Hepatocyte (in vitro differentiated cells): ENCODE results near the gene KIAA1755. TPM values are rescaled to one million over a fixed set of nuclear protein-coding genes. Genes with fewer than 3 reads are reported as not detected.

Experiments
- DNase-seq: peaks from one replicate; pipeline ENCODE4 v3.0.0-alpha.2; 2016; ENCODE audit warnings: low spot score
- H2AFZ ChIP-seq: fragments of 200-600 bp; sonication (generic); 2 replicates; pipeline ENCODE4 v1.6.0; 2016; ENCODE audit warnings: antibody characterized with exemption, mild to moderate bottlenecking
- H3K27ac ChIP-seq: fragments of 200-600 bp; sonication (generic); 2 replicates; pipeline ENCODE4 v1.5.1; 2016; ENCODE audit warnings: mild to moderate bottlenecking
- H3K27me3 ChIP-seq: fragments of 200-600 bp; sonication (generic); 2 replicates; pipeline ENCODE4 v1.6.1; 2016
- H3K36me3 ChIP-seq: fragments of 200-600 bp; sonication (generic); replicated peaks from 2 replicates; pipeline ENCODE4 v1.5.1; 2016; ENCODE audit warnings: low read depth; ENCODE audit not compliant: insufficient read depth
- H3K4me1 ChIP-seq: fragments of 200-600 bp; sonication (generic); 2 replicates; pipeline ENCODE4 v1.5.1; 2016; ENCODE audit warnings: mild to moderate bottlenecking, moderate library complexity; ENCODE audit not compliant: insufficient read depth
- H3K4me2 ChIP-seq: fragments of 200-600 bp; sonication (generic); 2 replicates; pipeline ENCODE4 v1.6.0; 2016
- H3K4me3 ChIP-seq: fragments of 200-600 bp; sonication (generic); 2 replicates; pipeline ENCODE4 v1.5.1; 2016; ENCODE audit warnings: mild to moderate bottlenecking
- H3K79me2 ChIP-seq: fragments of 200-600 bp; sonication (generic); 2 replicates; pipeline ENCODE4 v1.6.0; 2017; ENCODE audit warnings: mild to moderate bottlenecking
- H3K9me2 ChIP-seq: fragments of 200-600 bp; sonication (generic); replicated peaks from 2 replicates; pipeline ENCODE4 v1.6.0; 2017; ENCODE audit warnings: mild to moderate bottlenecking; ENCODE audit not compliant: insufficient read depth
- H3K9me3 ChIP-seq: fragments of 200-600 bp; sonication (generic); 2 replicates; pipeline ENCODE4 v1.5.1; 2016; ENCODE audit warnings: low read depth, mild to moderate bottlenecking
- H4K20me1 ChIP-seq: fragments of 200-600 bp; sonication (generic); 2 replicates; pipeline ENCODE4 v1.6.0; 2016; ENCODE audit warnings: mild to moderate bottlenecking; ENCODE audit not compliant: insufficient read depth, poor library complexity, severe bottlenecking
- EZH2 ChIP-seq: fragments of 200-600 bp; sonication (generic); IDR thresholded peaks from 2 replicates; pipeline ENCODE4 v1.6.1; 2016; ENCODE audit warnings: antibody characterized with exemption, mild to moderate bottlenecking, borderline replicate concordance
- EZH2phosphoT487 ChIP-seq: fragments of 200-600 bp; sonication (generic); IDR thresholded peaks from one replicate; pipeline ENCODE4 v1.6.1; 2018; ENCODE audit warnings: antibody characterized with exemption, mild to moderate bottlenecking, low read depth, moderate library complexity; ENCODE audit not compliant: unreplicated experiment, severe bottlenecking
- WGBS: methylation state at CpG from one replicate; pipeline ENCODE4 v1.1.6; 2016; ENCODE audit warnings: low lambda C conversion rate; ENCODE audit errors: missing lambda C conversion rate; 5-methylcytosine and 5-hydroxymethylcytosine counted together
- polyA plus RNA-seq: library from polyadenylated mRNA; unstranded; fragments of >200 nt; fragmentation: Nextera tagmentation; extraction: Ambion mirVana; gene quantifications from 2 replicates; pipeline ENCODE4 v1.2.1, GENCODE V29; 2016
- total RNA-seq: library from RNA; depleted of rRNA; stranded (reverse); fragments of >200 nt; gene quantifications from 2 replicates; pipeline ENCODE4 v1.2.3, GENCODE V29; 2014
- TF ChIP-seq, protein P1 (sequence below): fragments of 200-600 bp; sonication (generic); IDR thresholded peaks from 2 replicates; pipeline ENCODE4 v1.5.1; 2016; ENCODE audit warnings: antibody characterized with exemption, mild to moderate bottlenecking; ENCODE audit not compliant: poor library complexity

Gene KIAA1755
- total and polyA plus RNA-seq, 2 experiments from 2014 or later = 1.6 to 3.4 TPM

- H3K4me2 ChIP-seq = no peak overlapping the region
- H3K9me3 ChIP-seq = no peaks in the 10 kb centered on the region
- no peaks in the 10 kb centered on the region for H3K36me3 ChIP-seq
- H3K9me2 ChIP-seq = no peaks in the 10 kb centered on the region
- 62% methylated on average over 5 of the region's 7 CpGs for WGBS
- H3K79me2 ChIP-seq = no peaks in the 10 kb centered on the region
- no peak for DNase-seq
- H4K20me1 ChIP-seq = no peaks in the 10 kb centered on the region
- H3K4me1 ChIP-seq = no peaks in the 10 kb centered on the region
- no peaks in the 10 kb centered on the region for H3K27me3 ChIP-seq
- TF ChIP-seq EZH2 = no peak
- TF ChIP-seq, protein P1, sequence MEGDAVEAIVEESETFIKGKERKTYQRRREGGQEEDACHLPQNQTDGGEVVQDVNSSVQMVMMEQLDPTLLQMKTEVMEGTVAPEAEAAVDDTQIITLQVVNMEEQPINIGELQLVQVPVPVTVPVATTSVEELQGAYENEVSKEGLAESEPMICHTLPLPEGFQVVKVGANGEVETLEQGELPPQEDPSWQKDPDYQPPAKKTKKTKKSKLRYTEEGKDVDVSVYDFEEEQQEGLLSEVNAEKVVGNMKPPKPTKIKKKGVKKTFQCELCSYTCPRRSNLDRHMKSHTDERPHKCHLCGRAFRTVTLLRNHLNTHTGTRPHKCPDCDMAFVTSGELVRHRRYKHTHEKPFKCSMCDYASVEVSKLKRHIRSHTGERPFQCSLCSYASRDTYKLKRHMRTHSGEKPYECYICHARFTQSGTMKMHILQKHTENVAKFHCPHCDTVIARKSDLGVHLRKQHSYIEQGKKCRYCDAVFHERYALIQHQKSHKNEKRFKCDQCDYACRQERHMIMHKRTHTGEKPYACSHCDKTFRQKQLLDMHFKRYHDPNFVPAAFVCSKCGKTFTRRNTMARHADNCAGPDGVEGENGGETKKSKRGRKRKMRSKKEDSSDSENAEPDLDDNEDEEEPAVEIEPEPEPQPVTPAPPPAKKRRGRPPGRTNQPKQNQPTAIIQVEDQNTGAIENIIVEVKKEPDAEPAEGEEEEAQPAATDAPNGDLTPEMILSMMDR = no peak
- no peak for TF ChIP-seq EZH2phosphoT487
- no peak overlapping the region for H2AFZ ChIP-seq
- H3K27ac ChIP-seq = no peak overlapping the region
- H3K4me3 ChIP-seq = no peak overlapping the region
Observed at GRCh38 chr20:38247166-38247509, 13.4 kb downstream of the KIAA1755 start.

DNA sequence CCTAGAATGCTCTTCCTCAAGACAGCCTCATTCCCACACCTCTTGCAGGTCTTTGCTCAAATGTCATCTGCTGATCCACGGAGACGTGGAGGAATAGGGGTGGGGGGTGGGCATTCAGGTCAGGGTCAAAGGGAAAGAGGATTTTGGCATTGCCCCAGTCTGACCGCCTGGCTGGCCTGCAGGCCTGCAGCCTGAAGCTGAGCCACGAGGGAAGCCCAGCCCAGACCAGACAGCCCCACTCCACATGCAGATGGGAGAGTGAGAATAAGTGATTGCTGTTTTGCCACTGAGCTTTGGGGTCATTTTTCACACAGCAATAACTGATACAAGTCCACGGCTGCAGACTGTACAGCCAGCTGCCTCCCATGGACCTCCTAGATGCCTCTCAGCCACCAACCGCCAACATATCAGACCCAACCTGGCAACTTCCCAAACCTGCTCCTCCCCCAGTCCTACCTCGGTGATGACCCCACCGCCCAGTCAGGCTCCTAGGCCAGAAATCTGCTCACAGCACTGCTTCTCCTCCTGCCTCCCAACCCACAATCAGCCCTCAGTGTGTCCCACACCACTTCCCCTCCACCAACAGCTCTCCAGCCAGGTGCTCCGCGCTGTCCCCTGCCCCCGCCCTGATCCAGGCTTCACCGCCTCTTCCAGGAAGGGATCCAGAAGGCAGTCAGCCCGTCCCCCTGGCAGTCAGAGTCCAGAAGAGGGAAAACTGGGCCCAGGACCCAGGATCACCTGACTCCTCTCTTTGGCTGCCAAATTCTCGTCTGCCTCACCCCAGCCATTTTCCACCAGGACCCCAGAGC is 14.0 kb downstream of the KIAA1755 start:
- no peak overlapping the region for H3K27ac ChIP-seq
- no peaks in the 10 kb centered on the region for H4K20me1 ChIP-seq
- WGBS = 83% methylated on average over 14 of the region's 14 CpGs
- no peaks in the 10 kb centered on the region for H3K9me3 ChIP-seq
- H3K79me2 ChIP-seq = no peaks in the 10 kb centered on the region
- no peak overlapping the region for H3K4me2 ChIP-seq
- DNase-seq = peak; percentile 33
- H3K4me3 ChIP-seq = no peak overlapping the region
- H3K27me3 ChIP-seq = no peaks in the 10 kb centered on the region
- no peaks in the 10 kb centered on the region for H3K4me1 ChIP-seq
- no peak overlapping the region for H2AFZ ChIP-seq
- no peaks in the 10 kb centered on the region for H3K36me3 ChIP-seq
- TF ChIP-seq, protein P1 = no peak
- no peak for TF ChIP-seq EZH2
- no peaks in the 10 kb centered on the region for H3K9me2 ChIP-seq

GRCh38 chr20:38245753-38246152 is 14.8 kb downstream of the KIAA1755 start:
- Histone ChIP-seq H3K4me1 (no peaks in the 10 kb centered on the region), H3K27ac (peak overlapping the region; percentile 31), H3K36me3 (no peaks in the 10 kb centered on the region), H3K9me2 (no peaks in the 10 kb centered on the region), H3K9me3 (no peaks in the 10 kb centered on the region), H3K4me3 (no peak overlapping the region), H3K27me3 (no peaks in the 10 kb centered on the region), H4K20me1 (no peaks in the 10 kb centered on the region), H2AFZ (no peak overlapping the region), H3K79me2 (no peaks in the 10 kb centered on the region), H3K4me2 (no peak overlapping the region)
- no peak for TF ChIP-seq EZH2
- TF ChIP-seq, protein P1 = no peak
- TF ChIP-seq EZH2phosphoT487 = no peak
- WGBS = 91% methylated on average over 8 of the region's 9 CpGs
- DNase-seq = no peak
